SW480 (cell line): ENCODE data around the gene SSNA1.

ENCODE experiments used
- DNase-seq: peaks from one replicate; pipeline ENCODE4 v3.0.0-alpha.2; 2016; ENCODE audit warnings: low spot score

The SSNA1 gene

DNA sequence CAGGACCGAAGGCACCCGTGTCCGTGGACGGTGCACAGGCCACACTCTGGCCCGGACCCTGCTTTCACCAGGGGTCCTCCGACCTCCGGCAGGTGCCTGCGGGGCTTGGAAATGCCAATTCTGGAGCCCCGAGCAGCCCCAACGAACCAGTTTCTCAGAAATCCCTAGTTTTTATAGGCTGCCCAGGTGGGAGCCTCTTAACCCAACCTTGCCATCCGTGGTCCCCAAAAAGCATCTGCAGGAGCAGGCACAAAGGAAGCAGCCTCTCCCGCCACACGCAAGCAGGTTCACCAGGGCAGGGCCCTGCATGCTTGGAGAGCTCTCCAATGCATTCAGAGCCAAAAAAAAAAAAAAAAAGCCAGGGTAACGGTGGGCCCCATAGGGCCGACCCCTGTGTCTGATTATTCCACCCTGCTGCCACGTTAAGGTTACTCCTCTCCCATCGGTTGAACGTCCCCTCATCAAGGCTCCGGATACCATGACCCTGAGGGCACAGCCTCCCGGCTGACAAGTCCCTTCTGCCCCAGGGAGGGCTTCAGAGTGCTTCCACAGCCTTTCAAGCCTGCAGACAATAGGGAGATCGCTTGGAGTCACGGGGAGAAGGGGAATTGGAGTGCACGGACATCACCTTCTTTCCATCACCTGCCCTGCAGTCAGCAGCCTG is 12.9 kb downstream of the SSNA1 start:
- no peak for DNase-seq

DNA sequence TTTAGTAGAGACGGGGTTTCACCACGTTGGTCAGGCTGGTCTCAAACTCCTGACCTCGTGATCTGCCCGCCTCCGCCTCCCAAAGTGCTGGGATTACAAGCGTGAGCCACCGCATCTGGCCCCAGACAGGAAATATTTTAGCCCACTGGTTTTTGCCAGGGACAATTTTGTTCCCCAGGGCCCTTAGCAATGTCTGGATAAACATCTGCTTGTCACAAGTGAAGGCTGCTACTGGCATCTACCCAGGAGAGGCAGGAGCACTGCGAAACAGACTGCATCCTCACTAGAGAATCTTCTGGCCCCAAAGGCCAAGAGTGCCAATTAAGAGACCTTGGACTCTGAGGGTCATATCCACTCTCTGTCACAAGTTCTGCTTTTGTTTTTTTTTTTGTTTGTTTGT is 14.5 kb downstream of the SSNA1 start:
- DNase-seq = no peak

DNA sequence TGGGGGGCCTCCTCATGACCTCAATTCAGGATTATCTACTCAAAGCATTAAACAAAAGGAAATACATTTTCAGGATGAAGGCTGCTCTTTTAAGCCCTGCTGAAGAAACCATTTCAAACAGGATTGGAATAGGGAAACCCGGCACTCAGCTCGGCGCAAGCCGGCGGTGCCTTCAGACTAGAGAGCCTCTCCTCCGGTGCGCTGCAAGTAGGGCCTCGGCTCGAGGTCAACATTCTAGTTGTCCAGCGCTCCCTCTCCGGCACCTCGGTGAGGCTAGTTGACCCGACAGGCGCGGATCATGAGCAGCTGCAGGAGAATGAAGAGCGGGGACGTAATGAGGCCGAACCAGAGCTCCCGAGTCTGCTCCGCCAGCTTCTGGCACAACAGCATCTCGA is 16.3 kb downstream of the SSNA1 start:
- no peak for DNase-seq

DNA sequence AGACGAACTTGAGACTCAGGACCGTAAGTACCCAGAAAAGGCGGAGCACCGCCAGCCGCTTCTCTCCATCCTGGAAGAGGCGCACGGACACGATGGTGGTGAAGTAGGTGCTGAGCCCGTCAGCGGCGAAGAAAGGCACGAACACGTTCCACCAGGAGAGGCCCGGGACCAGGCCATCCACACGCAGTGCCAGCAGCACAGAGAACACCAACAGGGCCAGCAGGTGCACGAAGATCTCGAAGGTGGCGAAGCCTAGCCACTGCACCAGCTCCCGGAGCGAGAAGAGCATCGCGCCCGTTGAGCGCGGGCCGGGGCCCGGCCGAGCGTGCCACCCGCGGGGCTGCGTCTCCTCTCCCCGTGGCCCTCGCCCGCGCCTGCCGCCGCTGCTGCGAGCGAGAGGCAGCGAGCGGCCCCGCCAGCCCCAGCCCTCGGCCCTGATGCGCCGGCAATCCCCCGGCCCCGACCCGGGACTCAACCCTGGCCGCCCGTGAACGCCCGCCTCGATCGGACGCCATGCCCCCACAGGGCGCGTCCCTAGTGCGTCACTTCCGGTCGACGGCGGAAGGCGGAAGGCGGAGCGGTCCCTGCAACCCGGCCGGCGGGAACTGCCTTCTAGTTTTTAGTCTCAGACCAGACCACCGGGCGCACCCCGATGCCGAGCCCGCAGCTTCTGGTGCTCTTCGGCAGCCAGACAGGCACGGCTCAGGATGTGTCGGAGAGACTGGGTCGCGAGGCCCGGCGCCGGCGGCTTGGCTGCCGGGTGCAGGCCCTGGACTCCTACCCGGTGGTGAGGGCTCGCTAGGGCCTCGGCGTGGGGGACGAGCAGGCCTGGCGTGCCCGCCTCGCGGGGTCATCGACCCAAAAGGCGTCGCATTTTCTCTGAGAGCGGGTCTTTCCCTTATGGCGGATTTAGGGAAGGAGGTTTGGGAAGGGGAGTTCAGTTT is 16.9 kb downstream of the SSNA1 start, which contains the start of the genes NDOR1 and TMEM203:
Gene NDOR1 (plus strand): TSS at position 575 of the 944 bp plus-strand sequence. CDS start 78 bp downstream, at position 653.
Gene TMEM203 (minus strand): TSS at position 523 of the 944 bp plus-strand sequence. CDS start 234 bp downstream, at position 289.
- peak; percentile 71 for DNase-seq

DNA sequence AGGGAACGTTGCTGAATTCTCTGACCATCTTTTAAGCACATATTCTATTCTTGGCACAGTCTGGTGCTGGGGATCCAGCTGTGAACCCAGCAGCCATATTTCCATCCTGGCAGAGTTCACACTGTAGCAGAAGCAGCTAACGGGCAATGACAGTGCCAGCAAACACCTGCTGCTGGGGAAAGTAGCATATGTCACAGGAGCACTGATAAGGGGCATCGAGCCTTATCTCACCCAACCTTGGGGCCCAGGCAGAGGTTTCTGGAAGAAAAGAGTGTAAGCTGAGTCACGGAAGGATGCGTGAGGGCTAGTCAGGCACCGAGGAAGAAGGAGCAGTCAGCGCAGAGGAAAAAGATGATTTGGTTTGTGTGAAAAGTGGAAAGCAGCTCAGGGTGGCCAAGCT is 18.1 kb downstream of the SSNA1 start:
- no peak for DNase-seq

DNA sequence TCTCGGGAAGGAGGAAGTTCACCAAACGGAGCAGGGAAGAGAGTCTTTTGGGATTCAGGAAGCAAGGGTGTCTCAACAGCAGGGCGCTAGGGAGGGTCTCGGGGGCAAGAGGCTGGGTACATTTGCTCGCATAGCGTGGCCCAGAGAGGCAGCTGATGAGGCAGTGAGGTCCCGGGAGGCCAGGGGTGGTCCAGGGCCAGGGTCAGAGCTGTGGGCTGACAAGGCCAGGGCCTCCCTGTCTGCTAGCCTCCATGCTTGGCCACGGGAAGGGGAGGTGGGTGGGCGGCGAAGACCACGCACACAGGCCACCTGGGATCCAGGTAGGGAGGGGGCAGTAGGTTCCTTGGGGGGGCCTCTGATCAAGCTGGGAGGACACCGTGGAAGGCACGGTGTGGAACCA is 23.1 kb downstream of the SSNA1 start:
- no peak for DNase-seq

DNA sequence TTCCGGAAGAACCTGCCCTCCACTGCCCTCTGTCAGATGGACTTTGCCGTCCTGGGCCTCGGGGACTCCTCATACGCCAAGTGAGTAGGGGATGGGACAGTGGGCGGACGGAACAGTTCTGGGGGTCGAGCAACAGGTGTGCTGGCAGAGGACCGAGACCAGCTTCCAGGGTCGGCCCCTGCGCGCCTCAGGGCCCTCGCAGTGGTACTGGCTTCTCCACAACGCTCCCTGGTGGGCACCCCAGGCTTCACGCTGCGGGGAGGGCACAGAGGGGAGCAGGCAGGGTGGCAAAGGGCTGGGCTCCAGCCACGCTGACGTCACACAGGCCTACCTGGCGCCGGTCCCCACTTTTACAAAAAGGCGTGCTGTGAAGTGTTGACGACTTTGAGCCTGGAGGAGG is 24.0 kb downstream of the SSNA1 start:
- DNase-seq = no peak

DNA sequence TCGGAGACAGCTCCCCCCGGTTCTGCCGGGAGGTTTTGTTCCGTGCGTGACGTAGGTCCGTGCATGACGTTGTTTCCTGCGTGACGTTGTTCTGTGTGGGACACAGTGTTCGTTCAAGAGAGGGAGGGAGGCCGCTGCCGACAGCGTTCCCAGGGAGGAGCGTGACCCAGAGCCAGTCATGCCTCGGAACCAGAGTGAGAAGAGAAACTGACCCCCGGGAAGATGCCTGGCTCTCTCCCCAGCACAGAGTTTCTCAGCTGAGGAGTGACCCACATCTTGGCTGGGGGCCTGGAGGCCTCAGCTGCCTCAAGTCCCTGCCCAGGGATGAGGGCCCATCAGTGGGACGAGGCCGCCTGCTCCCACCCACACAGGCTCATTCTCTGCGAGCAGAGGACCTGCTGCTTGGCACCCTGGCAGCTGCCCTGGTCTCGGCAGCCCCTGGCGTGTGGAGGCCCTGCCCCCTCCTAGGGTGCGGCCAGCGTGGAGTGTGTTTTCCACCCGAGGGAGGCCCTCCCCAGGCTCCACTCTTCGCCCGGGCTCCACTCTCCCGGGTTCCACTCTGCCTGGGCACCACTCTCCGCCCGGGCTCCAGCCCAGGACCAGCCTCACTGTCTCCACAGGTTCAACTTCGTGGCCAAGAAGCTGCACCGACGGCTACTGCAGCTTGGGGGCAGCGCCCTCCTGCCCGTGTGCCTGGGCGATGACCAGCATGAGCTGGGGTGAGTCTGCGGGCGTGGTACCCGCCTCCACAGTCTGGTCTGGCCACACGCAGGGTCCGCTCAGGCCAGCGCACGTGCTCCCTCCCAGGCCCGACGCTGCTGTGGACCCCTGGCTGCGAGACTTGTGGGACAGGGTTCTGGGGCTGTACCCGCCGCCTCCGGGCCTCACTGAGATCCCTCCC is 24.9 kb downstream of the SSNA1 start:
- DNase-seq = no peak

DNA sequence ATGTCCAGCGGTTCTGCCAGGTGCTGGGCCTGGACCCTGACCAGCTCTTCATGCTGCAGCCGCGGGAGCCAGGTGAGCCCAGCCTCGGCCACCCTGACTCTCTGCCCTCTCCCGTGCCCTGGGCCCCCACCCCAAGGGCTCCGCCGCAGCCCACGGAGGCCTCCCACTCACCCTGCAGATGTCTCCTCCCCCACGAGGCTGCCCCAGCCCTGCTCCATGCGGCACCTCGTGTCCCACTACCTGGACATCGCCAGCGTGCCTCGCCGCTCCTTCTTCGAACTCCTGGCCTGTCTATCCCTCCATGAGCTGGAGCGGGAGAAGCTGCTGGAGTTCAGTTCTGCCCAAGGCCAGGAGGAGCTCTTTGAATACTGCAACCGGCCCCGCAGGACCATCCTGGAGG is 26.1 kb downstream of the SSNA1 start:
- DNase-seq = no peak

DNA sequence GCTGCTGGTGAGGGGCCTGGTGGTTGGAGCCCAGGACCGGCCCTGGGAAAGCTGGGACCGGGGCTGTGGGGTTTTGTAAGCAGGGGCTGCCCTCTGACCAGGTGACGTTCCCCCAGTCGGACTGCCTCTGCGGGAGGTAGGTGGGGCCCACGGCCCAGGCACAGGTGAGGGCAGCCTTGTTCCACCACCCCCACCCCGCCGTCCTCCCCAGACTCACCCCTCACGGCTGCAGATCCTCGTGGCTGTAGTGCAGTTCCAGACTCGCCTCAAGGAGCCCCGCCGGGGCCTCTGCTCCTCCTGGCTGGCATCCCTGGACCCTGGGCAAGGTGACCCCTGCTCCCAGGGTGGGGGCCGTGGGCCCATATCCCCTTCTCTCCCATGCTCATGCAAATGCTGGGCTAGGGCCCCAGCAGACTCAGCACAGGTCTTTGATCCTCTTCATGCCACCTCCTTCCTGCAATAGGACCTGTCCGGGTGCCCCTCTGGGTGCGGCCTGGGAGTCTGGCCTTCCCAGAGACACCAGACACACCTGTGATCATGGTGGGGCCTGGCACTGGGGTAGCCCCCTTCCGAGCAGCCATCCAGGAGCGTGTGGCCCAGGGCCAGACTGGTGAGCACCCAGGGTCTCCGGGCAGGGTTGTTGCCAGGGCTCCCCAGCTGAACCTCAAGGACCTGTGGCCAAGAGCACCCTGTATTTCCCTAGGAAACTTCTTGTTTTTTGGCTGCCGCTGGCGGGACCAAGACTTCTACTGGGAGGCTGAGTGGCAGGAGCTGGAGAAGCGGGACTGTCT is 26.9 kb downstream of the SSNA1 start:
- no peak for DNase-seq

DNA sequence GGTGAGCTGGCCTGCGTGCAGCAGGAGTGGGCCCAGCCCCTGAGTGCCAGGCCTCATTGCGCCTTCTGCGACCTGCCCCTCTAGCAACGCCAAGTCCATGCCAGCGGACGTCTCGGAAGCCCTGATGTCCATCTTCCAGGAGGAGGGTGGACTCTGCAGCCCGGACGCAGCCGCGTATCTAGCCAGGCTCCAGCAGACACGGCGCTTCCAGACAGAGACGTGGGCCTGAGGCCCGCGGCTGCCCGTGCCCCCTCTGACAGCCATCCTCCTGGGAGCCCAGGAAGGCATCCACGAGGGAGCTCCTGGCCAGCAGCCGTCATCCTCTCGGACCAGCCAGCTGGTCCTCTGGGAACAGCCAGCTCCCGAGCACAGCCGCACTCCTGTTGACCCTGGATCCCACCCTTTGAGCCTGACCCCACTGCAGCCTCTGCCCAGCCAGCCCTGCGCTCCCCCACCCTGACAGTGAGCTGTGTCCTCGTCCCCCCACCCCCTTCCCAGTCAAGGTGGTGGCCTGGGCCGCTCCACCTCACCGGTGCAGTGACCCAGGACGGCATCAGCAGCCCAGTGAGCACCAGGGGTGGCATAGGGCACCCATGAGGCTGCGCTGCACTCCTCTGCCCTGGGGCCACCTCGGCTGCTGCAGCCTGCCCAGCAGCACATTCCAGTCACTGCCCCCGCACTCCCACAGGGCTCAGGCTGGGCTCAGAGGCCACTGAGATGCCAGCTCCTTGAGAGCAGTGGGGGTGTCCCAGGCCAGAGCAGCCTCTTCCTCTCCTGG is 27.9 kb downstream of the SSNA1 start:
- no peak for DNase-seq

DNA sequence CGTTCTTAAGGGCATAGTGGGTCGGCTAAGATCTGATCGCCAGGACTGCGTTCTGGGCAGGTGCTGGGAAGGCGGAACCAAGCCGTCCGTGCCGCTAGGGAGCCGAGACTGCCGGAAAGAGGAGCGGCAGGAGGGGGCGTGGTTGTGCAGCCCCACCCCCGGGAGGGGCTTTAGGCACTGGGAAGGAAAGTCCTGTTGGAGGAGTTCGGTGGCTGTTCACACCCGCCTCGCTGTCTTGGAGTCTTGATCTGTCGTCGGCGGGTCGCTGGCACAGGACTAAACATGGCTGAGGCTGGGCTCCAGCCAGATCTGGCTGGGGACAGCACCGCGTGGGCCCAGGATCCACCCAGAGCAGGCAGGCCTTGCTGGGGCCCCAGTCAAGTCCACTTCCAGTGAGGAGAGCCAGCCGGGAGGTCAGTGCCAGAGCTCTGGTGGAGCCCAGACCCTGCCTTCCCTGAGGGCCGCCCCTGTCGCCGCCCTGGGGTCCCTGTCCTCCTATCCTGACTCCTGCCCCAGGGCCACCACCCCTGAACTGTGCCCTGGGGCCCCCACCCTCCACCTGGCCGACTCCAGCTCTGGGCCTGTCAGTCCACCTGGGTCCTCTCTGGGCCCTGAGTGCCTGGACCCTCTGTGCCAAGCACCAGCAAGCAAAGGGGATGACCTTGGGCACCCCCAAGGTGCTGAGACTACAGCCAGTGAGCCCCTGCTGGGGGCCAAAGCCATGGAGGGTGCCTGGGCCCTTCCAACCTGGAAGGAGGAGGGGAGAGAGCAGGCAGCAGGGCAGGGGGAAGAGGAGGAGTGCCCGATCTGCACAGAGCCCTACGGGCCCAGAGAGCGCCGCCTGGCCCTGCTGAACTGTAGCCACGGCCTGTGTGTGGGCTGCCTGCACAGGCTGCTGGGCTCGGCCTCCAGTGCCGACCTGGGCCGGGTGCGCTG is 29.1 kb downstream of the SSNA1 start:
- DNase-seq = peak; percentile 76

DNA sequence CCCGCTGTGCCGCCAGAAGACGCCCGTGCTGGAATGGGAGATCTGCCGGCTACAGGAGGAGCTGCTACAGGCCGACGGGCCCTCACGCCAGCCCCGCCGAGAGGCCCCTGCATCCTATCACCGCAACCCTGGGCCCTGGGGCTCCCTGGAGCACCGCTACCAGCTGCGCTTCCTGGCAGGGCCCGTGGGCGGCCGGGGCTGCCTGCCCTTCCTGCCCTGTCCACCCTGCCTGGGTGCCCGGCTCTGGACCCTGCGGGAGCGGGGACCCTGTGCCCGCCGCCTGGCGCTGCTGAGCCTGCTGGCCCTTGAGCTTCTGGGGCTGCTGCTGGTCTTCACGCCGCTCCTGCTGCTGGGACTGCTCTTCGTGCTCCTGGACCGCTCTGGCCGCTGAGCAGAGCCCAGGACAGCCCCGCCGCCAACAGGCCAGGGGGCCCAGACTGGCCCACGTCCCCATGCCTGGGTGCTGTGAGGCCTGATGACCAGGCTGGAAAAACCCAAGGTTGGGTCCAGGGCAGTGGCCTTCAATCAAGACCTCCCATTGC is 29.8 kb downstream of the SSNA1 start:
- no peak for DNase-seq

DNA sequence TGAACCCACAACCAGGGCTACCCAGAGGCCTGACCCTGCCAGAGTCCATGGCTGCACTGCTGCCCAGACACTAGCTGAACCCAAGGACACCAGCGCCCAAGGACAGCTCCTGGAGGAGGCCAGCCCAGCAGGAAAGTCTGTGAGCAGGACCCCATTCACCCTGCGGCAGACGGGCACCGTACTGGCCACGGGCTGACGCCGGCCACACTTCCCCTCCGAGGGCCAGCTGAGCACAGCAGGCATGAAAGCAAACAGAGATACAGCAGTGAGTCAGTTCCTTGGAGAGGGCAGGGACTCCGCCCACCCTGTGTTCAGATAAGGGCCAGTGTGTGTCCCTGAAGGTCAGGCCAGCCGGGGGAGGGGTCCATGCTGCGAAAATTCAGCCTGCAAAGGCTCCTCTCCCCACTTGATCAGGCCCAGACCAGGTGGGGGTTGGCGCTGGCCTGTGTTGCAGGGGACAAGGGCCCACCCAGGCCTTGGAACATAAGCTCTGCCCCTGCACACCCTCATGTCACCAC is 30.3 kb downstream of the SSNA1 start:
- no peak for DNase-seq

DNA sequence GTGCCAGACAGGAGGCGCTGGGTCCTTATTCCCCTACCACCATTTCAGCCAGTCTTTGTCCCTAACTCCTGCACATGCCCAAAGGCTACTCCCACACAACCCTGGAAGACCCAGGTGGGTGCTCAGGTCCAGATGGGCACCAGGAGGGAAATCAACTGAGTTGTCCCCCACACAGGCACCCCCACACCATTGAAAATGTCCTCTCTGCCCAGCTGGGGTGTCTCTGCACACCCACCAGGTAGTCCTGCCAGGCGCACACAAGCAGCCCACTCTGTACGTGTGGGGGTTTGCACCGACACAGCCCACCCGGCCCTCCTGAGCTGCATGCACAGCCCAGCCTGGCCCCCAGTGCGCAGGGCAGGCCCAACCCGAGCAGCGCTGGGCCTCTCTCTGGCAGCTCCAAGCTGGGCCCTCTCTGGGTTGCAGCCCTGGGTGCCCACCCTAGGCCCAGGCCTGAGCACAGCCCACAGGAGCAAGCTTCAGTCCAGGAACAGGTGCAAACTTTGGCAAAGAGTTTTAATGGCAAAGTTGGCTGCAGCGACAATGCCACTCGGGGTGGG is 31.4 kb downstream of the SSNA1 start:
- DNase-seq = no peak

DNA sequence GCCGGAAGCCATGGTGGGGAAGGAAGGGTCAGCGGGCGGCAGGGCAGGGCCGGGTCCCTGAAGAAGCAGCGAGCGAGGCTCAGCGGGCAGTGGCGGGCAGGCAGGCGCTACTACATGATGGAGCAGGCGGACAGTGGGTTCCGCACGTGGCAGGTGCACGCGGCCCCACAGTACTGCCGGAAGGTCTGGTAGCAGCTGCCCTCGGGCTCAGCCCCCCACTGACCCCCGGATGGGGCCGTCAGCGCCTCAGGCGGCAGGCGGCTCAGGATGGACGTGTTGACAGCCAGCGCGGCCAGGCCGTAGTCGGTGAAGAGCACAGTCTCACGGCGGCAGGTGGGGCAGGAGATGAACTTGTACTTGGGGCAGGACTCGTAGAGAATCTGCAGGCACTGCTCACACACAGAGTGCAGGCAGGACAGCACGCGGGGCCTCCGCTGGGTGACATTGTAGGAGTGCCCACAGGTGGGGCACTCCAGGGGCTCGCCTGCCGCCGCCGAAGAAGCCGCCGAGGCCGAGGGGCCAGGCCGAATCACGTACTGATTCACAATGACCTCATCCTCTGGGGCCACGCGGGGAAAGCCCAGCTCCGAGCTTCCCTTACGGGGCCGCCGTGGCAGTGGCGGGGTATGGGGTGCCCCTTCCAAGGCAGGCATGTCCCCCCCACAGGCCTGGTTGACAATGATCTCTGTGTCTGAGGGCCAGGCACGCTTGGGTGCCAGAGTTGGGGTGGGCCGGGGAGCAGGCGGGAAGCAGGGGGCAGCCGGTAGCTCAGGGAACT is 32.0 kb downstream of the SSNA1 start:
- no peak for DNase-seq

DNA sequence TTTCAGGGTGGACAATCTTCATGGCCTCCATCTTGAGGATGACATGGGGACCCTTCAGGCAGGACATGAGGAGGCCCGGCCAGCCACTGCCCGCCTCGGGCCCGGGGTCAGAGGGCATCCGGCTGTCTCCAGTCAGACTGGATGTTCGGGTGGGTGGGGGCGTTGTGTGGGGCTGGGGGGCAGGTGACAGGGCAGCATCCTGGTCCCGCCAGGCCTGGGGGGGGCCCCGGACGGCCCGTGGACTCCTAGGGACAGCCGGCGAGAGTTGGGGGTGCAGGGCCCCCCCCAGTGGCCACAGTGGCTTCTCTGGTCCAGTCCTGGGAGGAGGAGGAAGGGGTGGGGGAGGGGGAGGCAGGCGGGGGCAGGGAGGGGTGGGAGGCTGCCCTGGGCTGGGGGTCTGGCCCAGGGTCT is 32.6 kb downstream of the SSNA1 start:
- no peak for DNase-seq
